ENCODE data around the gene LAMC1.

Gene LAMC1

DNA sequence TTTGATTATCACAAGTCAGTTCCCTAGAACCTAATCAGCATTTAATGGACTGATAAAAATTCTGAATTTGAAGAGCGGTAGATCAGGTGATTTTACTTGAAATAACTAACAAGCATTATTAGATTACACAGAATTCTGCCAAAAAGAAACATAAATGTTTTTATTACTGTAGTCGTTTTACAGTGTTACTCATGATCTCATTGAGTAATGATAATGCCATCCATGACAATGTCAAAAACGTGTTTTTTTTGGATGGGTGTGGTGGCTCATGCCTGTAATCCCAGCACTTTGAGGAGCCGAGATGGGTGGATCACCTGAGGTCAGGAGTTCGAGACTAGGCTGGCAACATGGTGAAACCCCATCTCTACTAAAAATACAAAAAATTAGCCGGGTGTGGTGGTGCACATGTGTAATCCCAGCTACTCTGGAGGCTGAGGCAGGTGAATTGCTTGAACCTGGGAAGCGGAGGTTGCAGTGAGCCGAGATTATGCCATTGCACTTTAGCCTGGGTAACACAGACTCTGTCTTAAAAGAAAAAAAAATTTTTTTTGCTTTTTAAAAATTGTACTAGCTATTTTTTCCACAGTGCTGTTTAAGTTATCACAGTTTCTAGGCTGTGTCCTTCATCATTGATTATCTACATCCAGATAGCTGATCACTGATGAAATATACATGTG lies 56.6 kb downstream of the LAMC1 start:
- DNase-seq (ENCODE audit: low read depth) = peak; percentile 69

- DNase-seq (ENCODE audit: low read depth) = peak; percentile 87
Measured at GRCh38 chr1:183080406-183080805, 57.2 kb downstream of the LAMC1 start.

- DNase-seq (ENCODE audit: low read depth) = no peak
Measured at GRCh38 chr1:183081402-183082120, 58.3 kb downstream of the LAMC1 start.

GRCh38 chr1:183082650-183083049 lies 59.4 kb downstream of the LAMC1 start:
- no peak for DNase-seq (ENCODE audit: low read depth)

GRCh38 chr1:183087001-183087400 lies 63.8 kb downstream of the LAMC1 start:
- DNase-seq (ENCODE audit: low read depth) = peak; percentile 19

GRCh38 chr1:183089025-183089639 lies 65.9 kb downstream of the LAMC1 start:
- DNase-seq (ENCODE audit: low read depth) = no peak

GRCh38 chr1:183090391-183091006 lies 67.3 kb downstream of the LAMC1 start:
- DNase-seq (ENCODE audit: low read depth) = no peak

- DNase-seq (ENCODE audit: low read depth) = no peak
Measured at GRCh38 chr1:183091181-183091580, 68.0 kb downstream of the LAMC1 start.

DNA sequence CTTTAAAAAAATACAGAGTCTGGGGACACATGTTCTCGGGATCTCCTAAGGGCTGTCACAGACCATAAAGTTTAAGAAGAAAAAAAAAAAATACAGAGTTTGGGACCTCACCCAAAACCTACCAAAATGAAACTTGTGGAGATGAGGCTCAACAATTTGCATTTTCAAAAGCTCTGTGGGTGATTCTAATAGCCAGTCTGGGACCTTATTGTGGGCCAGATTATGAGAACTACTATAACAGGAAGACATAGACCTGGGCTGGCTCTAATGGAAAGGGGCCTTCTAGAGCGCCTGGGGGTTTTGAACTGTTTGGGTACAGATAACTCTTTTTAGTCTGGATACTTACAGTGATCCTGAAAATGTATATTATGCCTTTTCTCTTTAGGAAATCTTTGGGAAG lies 69.1 kb downstream of the LAMC1 start:
- DNase-seq (ENCODE audit: low read depth) = no peak

DNA sequence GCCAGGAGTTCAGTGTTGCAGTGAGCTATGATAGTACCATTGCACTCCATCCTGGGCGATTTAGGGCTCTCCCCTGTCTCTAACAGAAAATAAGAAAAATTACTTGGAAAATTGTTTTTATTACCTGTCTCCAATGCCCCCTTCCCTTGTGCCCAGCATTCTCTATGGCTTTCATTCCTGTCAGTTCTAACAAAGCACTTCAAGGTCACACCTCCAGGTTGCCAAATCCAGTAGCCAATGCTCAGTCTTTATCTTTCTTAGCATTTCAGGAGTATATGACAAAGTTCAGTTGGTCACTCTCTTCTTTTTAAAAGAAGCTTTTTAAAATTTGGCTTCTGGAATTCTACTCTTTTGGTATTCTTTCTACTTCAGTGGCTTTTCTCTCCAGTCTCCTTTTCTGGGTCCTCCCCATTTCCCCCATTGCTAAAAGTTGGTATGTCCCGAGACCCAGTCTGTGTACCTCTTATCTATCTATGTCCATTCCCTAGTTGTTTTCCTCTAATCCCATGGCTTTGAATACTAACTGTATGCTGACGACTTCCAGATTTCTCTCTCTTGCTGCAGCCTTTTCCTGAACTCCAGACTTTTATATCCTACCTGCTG lies 69.9 kb downstream of the LAMC1 start:
- no peak for DNase-seq (ENCODE audit: low read depth)

DNA sequence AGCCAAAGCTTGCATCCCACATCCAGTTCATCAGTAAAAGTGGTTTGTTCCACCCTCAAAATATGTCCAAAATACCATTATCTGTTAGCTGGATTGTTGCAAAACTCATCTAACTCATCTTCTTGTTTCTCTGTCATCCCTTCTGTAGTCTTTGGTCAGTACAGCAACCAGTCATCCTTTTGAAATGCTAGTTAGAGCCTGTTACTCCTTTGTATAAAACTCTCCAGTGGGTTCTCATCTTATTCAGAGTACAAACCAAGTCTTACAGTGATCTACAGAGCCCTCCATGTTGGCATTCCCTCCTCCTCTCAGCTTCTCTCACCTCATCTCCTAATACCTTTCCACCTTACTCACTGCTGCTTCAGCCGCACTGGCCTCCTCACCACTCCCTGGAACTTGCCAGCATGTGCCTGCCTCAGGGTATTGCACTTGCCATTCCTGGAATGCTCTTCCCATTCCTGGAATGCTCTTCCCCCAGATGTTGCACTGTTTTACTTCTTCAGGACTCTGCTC lies 70.6 kb downstream of the LAMC1 start:
- DNase-seq (ENCODE audit: low read depth) = peak; percentile 82

GRCh38 chr1:183094351-183094750 lies 71.1 kb downstream of the LAMC1 start:
- peak; percentile 30 for DNase-seq (ENCODE audit: low read depth)

- DNase-seq (ENCODE audit: low read depth) = no peak
Measured at GRCh38 chr1:183096351-183096750, 73.1 kb downstream of the LAMC1 start.

- no peak for DNase-seq (ENCODE audit: low read depth)
Measured at GRCh38 chr1:183096894-183097293, 73.7 kb downstream of the LAMC1 start.

- DNase-seq (ENCODE audit: low read depth) = peak; percentile 39
Measured at GRCh38 chr1:183097438-183098051, 74.3 kb downstream of the LAMC1 start.

- no peak for DNase-seq (ENCODE audit: low read depth)
Measured at GRCh38 chr1:183098317-183098716, 75.1 kb downstream of the LAMC1 start.

DNA sequence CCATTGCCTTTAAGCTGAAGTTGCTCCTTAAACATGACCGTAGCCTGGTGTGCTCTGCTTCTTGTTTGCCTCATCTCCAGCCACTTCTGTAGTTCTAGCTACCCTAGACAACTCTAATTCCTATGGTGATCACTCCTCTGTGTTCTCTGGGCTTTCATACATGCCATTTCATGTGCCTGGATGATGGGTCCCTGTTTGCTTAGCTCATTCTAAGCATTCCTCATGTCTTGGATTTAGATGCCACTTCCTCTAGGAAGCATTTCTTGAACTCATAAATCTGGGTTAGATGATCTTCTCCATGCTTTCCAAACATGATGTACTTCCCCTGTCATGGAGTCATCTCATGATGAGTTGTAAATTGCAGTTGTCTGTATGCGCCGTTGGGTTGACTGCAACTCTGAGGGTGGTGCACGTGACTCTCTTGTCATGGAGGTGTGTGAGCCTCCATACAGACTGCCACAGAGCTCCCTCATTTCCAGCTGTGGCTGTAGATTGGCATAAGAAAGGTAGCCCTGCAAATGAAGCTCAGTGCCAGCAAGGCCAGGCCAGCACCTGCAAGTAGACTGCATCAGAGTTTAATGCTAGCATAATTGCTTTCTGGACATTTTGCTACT lies 77.2 kb downstream of the LAMC1 start:
- DNase-seq (ENCODE audit: low read depth) = no peak

- no peak for DNase-seq (ENCODE audit: low read depth)
Measured at GRCh38 chr1:183101081-183101480, 77.9 kb downstream of the LAMC1 start.

DNA sequence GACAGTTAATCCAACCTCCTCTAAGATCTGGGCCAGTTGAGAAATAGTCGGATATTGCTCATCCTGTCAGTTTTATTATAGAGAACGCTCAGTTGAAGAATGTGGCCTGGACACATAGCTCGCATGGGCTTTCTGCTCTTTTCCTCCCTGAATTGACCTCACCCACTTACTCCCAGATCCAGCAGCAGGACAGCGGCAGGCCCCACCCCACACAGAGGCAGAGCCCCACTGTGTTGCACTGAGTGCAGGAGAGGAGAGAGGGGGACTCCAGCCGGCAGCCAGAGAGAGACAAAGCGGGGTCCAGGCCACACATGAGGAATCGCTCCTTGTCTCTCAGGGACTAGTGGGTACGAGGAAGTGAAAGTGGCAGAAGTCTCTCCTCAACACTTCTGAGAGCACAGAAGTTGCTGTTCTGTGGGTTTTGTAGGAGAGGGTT lies 78.6 kb downstream of the LAMC1 start:
- peak; percentile 49 for DNase-seq (ENCODE audit: low read depth)

GRCh38 chr1:183103147-183103546 lies 79.9 kb downstream of the LAMC1 start:
- no peak for DNase-seq (ENCODE audit: low read depth)

DNA sequence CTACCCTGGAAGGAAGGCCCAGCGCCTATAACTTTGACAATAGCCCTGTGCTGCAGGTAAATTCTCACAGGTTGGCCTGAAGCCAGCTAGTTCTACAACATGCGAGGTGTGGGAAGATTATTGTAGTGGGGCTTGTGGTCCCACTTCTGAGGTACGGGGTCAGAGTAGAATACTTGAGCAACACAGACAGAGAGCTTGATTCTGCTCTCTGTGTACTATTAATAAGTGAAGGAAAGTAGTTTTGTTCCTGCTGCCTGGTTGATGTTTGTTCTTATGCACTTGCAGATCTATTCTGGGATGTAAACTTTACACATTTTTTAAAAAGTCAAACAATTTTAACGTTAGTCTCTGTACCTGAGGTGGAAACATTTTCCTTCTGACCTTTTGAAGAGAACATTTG lies 80.4 kb downstream of the LAMC1 start:
- DNase-seq (ENCODE audit: low read depth) = no peak

Data from ELR (cell line).